Liver (tissue), 9 donors: ENCODE data around the gene ADGRB2. TPM values are rescaled to one million over a fixed set of nuclear protein-coding genes. Genes with fewer than 3 reads are reported as not detected.

ENCODE experiments used
- DNase-seq: peaks from one replicate; pipeline ENCODE4 v3.0.0-alpha.2; 2017; ENCODE audit warnings: low spot score
- H3K27ac ChIP-seq, 2 donors: one replicate each; pipeline ENCODE4 v1.7.0; 2013; ENCODE audit warnings: inconsistent platforms in 2 of 2, low read length in 2 of 2, control low read depth in 1 of 2, low read depth in 1 of 2, mild to moderate bottlenecking in 1 of 2
- H3K27me3 ChIP-seq, 4 donors: one replicate each; pipeline versions ENCODE4 v1.6.1 to v1.7.0; 2013; ENCODE audit warnings: low read length in 3 of 4, inconsistent platforms in 1 of 4, mild to moderate bottlenecking in 1 of 4, moderate library complexity in 1 of 4; ENCODE audit not compliant: control insufficient read depth in 4 of 4, insufficient read depth in 4 of 4
- H3K36me3 ChIP-seq, 4 donors: one replicate each; pipeline versions ENCODE4 v1.6.1 to v1.7.0; 2013; ENCODE audit warnings: low read length in 3 of 4, mild to moderate bottlenecking in 3 of 4, low read depth in 1 of 4, moderate library complexity in 1 of 4; ENCODE audit not compliant: control insufficient read depth in 4 of 4, insufficient read depth in 3 of 4
- H3K4me1 ChIP-seq, 4 donors: one replicate each; pipeline versions ENCODE4 v1.6.1 to v1.7.0; 2013; ENCODE audit warnings: low read length in 3 of 4, mild to moderate bottlenecking in 3 of 4, moderate library complexity in 1 of 4; ENCODE audit not compliant: control insufficient read depth in 4 of 4, insufficient read depth in 4 of 4
- H3K4me3 ChIP-seq, 3 donors: one replicate each; pipeline versions ENCODE4 v1.6.1 to v1.7.0; 2013; ENCODE audit warnings: low read length in 3 of 3, control low read depth in 1 of 3, low read depth in 1 of 3, mild to moderate bottlenecking in 1 of 3
- H3K9ac ChIP-seq, 2 donors: one replicate each; pipeline ENCODE4 v1.7.0; 2013; ENCODE audit warnings: low read length in 2 of 2, mild to moderate bottlenecking in 2 of 2, moderate library complexity in 2 of 2, control low read depth in 1 of 2, low read depth in 1 of 2
- H3K9me3 ChIP-seq, 4 donors: one replicate each; pipeline versions ENCODE4 v1.6.1 to v1.7.0; 2013; ENCODE audit warnings: low read length in 3 of 4; ENCODE audit not compliant: control insufficient read depth in 4 of 4
- ATF3 ChIP-seq: IDR thresholded peaks from 2 replicates; pipeline ENCODE4 v1.6.1; 2016; ENCODE audit warnings: antibody characterized with exemption
- CTCF ChIP-seq: fragments of 150-350 bp; IDR thresholded peaks from 2 replicates; pipeline ENCODE4 v1.5.1; 2017; ENCODE audit warnings: improper control_type of control experiment, low read depth, low read length; ENCODE audit not compliant: missing input control
- EGR1 ChIP-seq, 2 donors: IDR thresholded peaks; 2 replicates each; pipeline ENCODE4 v1.6.1; 2016 to 2018; ENCODE audit warnings: antibody characterized with exemption in 2 of 2, low read depth in 2 of 2
- FOXA1 ChIP-seq: IDR thresholded peaks from 2 replicates; pipeline ENCODE4 v1.6.1; 2016; ENCODE audit warnings: antibody characterized with exemption
- GABPA ChIP-seq, 2 donors: IDR thresholded peaks in 1 of 2; conservative IDR thresholded peaks in 1 of 2; 2 replicates each; pipeline ENCODE4 v1.6.1; 2016; ENCODE audit warnings: antibody characterized with exemption in 2 of 2, mild to moderate bottlenecking in 1 of 2, moderate library complexity in 1 of 2
- HNF4A ChIP-seq, 2 donors: conservative IDR thresholded peaks; 2 replicates each; pipeline ENCODE4 v1.6.1; 2016; ENCODE audit warnings: antibody characterized with exemption in 2 of 2, mild to moderate bottlenecking in 2 of 2
- HNF4G ChIP-seq: IDR thresholded peaks from 2 replicates; pipeline ENCODE4 v1.6.1; 2016; ENCODE audit warnings: antibody characterized with exemption
- JUND ChIP-seq, 2 donors: IDR thresholded peaks; 2 replicates each; pipeline ENCODE4 v1.6.1; 2016; ENCODE audit warnings: antibody characterized with exemption in 2 of 2
- MAX ChIP-seq: IDR thresholded peaks from 2 replicates; pipeline ENCODE4 v1.6.1; 2016; ENCODE audit warnings: antibody characterized with exemption
- NR2F2 ChIP-seq: IDR thresholded peaks from 2 replicates; pipeline ENCODE4 v1.6.1; 2016; ENCODE audit warnings: antibody characterized with exemption
- RAD21 ChIP-seq, 2 donors: IDR thresholded peaks; 2 replicates each; pipeline ENCODE4 v1.6.1; 2016; ENCODE audit warnings: antibody characterized with exemption in 2 of 2, mild to moderate bottlenecking in 2 of 2
- REST ChIP-seq: IDR thresholded peaks from 2 replicates; pipeline ENCODE4 v1.6.1; 2016; ENCODE audit warnings: antibody characterized with exemption, mild to moderate bottlenecking
- RXRA ChIP-seq, 2 donors: IDR thresholded peaks; 2 replicates each; pipeline ENCODE4 v1.6.1; 2017 to 2018; ENCODE audit warnings: antibody characterized with exemption in 2 of 2, mild to moderate bottlenecking in 1 of 2
- SP1 ChIP-seq: IDR thresholded peaks from 2 replicates; pipeline ENCODE4 v1.6.1; 2018; ENCODE audit warnings: antibody characterized with exemption, mild to moderate bottlenecking
- TAF1 ChIP-seq: conservative IDR thresholded peaks from 2 replicates; pipeline ENCODE4 v1.6.1; 2016; ENCODE audit warnings: antibody characterized with exemption, mild to moderate bottlenecking
- YY1 ChIP-seq: IDR thresholded peaks from 2 replicates; pipeline ENCODE4 v1.6.1; 2016; ENCODE audit warnings: antibody characterized with exemption, mild to moderate bottlenecking
- ZBTB33 ChIP-seq: IDR thresholded peaks from 2 replicates; pipeline ENCODE4 v1.6.1; 2016; ENCODE audit warnings: antibody characterized with exemption
- WGBS: extraction: QIAGEN DNeasy Blood & Tissue Kit; methylation state at CpG from one replicate; pipeline ENCODE4 v1.1.7; 2013; 5-methylcytosine and 5-hydroxymethylcytosine counted together
- polyA plus RNA-seq, 2 donors: library from polyadenylated mRNA; stranded (reverse) in 1 of 2; unstranded in 1 of 2; fragments of 200-250 nt in 1 of 2; fragments of >200 nt in 1 of 2; fragmentation: Nextera tagmentation in 1 of 2; extraction: Ambion mirVana in 1 of 2; gene quantifications; one replicate each; pipeline versions ENCODE4 v1.2.1 to v1.2.3, GENCODE V29; 2013 to 2015
- total RNA-seq, 2 donors: library from RNA; depleted of rRNA; stranded (reverse); fragments of >200 nt; gene quantifications; one replicate each; pipeline ENCODE4 v1.2.3, GENCODE V29; 2014
- donor health status: healthy.
- donor health status: healthy.
- donor health status: healthy.
- donor health status: healthy.
- donor health status: healthy.

ADGRB2 gene
- total and polyA plus RNA-seq, 4 donors, result under 0.01 to 0.05 (median 0.05) TPM; not detected in 1

GRCh38 chr1:31765516-31765915, 1.4 kb upstream of the ADGRB2 start:
- H3K9me3 ChIP-seq, result no peaks in the 10 kb centered on the region
- TF ChIP-seq SP1 (no peak), NR2F2 (no peak), CTCF (no peak), ATF3 (no peak), REST (no peak), HNF4G (no peak), MAX (no peak)
- DNase-seq, result no peak
- no peak overlapping the region for H3K27ac ChIP-seq
- H3K4me3 ChIP-seq, result no peak overlapping the region
- H3K27me3 ChIP-seq, result peaks cover 2 to 23% (median 8%) of the 10 kb centered on the region in 4 donors
- no peak overlapping the region for H3K9ac ChIP-seq
- 89% methylated on average over 6 of the region's 6 CpGs for WGBS
- H3K36me3 ChIP-seq, result no peaks in the 10 kb centered on the region
- H3K4me1 ChIP-seq, result peaks cover 3 to 20% (median 11%) of the 10 kb centered on the region in 4 donors

- Histone ChIP-seq H3K36me3 (no peaks in the 10 kb centered on the region), H3K9me3 (no peaks in the 10 kb centered on the region), H3K9ac (no peak overlapping the region), H3K4me3 (no peak overlapping the region), H3K27me3 (peaks cover 2 to 23% (median 8%) of the 10 kb centered on the region in 4 donors), H3K27ac (no peak overlapping the region), H3K4me1 (peaks cover 3 to 20% (median 11%) of the 10 kb centered on the region in 4 donors)
- no peak for DNase-seq
- WGBS, result 47% methylated on average over 5 of the region's 5 CpGs
- no peak for TF ChIP-seq EGR1 (IDR thresholded peaks at IDR 0.05; ENCODE audit: low read depth in 2 of 2)
- TF ChIP-seq FOXA1, result no peak
- no peak for TF ChIP-seq REST
- TF ChIP-seq TAF1, result no peak
- no peak for TF ChIP-seq NR2F2
- no peak for TF ChIP-seq RXRA (IDR thresholded peaks at IDR 0.05)
- TF ChIP-seq ATF3, result no peak
- no peak for TF ChIP-seq JUND (IDR thresholded peaks at IDR 0.05)
- no peak for TF ChIP-seq ZBTB33
- no peak for TF ChIP-seq YY1
- TF ChIP-seq HNF4G, result no peak
- TF ChIP-seq MAX, result no peak
- no peak for TF ChIP-seq RAD21 (IDR thresholded peaks at IDR 0.05)
- TF ChIP-seq HNF4A (conservative IDR thresholded peaks at IDR 0.05), result no peak
- no peak for TF ChIP-seq CTCF
- no peak for TF ChIP-seq SP1
- TF ChIP-seq GABPA (IDR thresholded peaks at IDR 0.05 in 1 of 2, conservative IDR thresholded peaks at IDR 0.05 in 1 of 2), result no peak
Observed at GRCh38 chr1:31765041-31765467, 914 bp upstream of the ADGRB2 start.
